IMR-90 (cell line): ENCODE measurements around the gene LRRC9. TPM values are rescaled to one million over a fixed set of nuclear protein-coding genes. Genes with fewer than 3 reads are reported as not detected.

Source experiments
- ATAC-seq: fragments of 200-7000 bp; cut with Tn5 transposase; 2 replicates; pipeline ENCODE4 v1.9.1; 2020; ENCODE audit warnings: low read depth, mild to moderate bottlenecking, moderate library complexity
- BruUV-seq: library from RNA; stranded (reverse); fragments of 400-500 nt; replicated peaks from 2 replicates; lab custom pipeline; 2021; lab: Mats Ljungman, UMichigan
- CTCF ChIA-PET: fragments of 300-600 bp; formaldehyde crosslinking; extraction: SDS; loops from one replicate; lab custom pipeline; 2021; ENCODE audit warnings: antibody characterized with exemption; lab: Yijun Ruan, JAX
- POLR2A ChIA-PET: fragments of 300-600 bp; sonication (Branson Sonifier 250); formaldehyde crosslinking; loops from one replicate; lab custom pipeline; 2022; ENCODE audit warnings: antibody characterized with exemption; ENCODE audit not compliant: unreplicated experiment; lab: Charles Lee
- DNase-seq: peaks from one replicate; pipeline ENCODE4 v3.0.0; 2013
- H2AFZ ChIP-seq: replicated peaks from 2 replicates; pipeline ENCODE3; 2013; ENCODE audit warnings: low read length, mild to moderate bottlenecking; ENCODE audit not compliant: poor library complexity
- H2AK5ac ChIP-seq: 2 replicates; pipeline ENCODE4 v1.6.1; 2013; ENCODE audit warnings: low read depth, low read length, inconsistent platforms
- H2AK9ac ChIP-seq: replicated peaks from 2 replicates; pipeline ENCODE3; 2013; ENCODE audit warnings: mild to moderate bottlenecking, low read depth, low read length, moderate library complexity; ENCODE audit not compliant: poor library complexity
- H2BK120ac ChIP-seq: 2 replicates; pipeline ENCODE4 v1.6.1; 2013; ENCODE audit warnings: low read depth, low read length, inconsistent platforms
- H2BK15ac ChIP-seq: 3 replicates; pipeline ENCODE4 v1.6.1; 2013; ENCODE audit warnings: low read depth, low read length, inconsistent platforms
- H2BK20ac ChIP-seq: 2 replicates; pipeline ENCODE4 v1.6.1; 2013; ENCODE audit warnings: low read depth, mild to moderate bottlenecking, inconsistent platforms, low read length, moderate library complexity
- H2BK5ac ChIP-seq: 2 replicates; pipeline ENCODE4 v1.6.1; 2013; ENCODE audit warnings: mild to moderate bottlenecking, low read depth, low read length, inconsistent platforms; ENCODE audit not compliant: poor library complexity, severe bottlenecking
- H3K14ac ChIP-seq: replicated peaks from 2 replicates; pipeline ENCODE4 v1.6.1; 2013; ENCODE audit warnings: low read depth, low read length, inconsistent platforms
- H3K18ac ChIP-seq: 2 replicates; pipeline ENCODE4 v1.6.1; 2013; ENCODE audit warnings: low read depth, low read length, control low read depth
- H3K23ac ChIP-seq: 2 replicates; pipeline ENCODE4 v1.6.1; 2013; ENCODE audit warnings: low read depth, low read length, inconsistent platforms
- H3K27ac ChIP-seq: 2 replicates; pipeline ENCODE4 v1.5.1; 2013; ENCODE audit warnings: mild to moderate bottlenecking, control low read depth, low read length; ENCODE audit not compliant: insufficient read depth
- H3K27me3 ChIP-seq: 2 replicates; pipeline ENCODE4 v1.6.1; 2013; ENCODE audit warnings: low read length; ENCODE audit not compliant: control insufficient read depth, insufficient read depth
- H3K36me3 ChIP-seq: 2 replicates; pipeline ENCODE4 v1.6.1; 2013; ENCODE audit warnings: low read length, mixed read lengths; ENCODE audit not compliant: control insufficient read depth, insufficient read depth
- H3K4ac ChIP-seq: 2 replicates; pipeline ENCODE4 v1.6.1; 2013; ENCODE audit warnings: low read depth, low read length, inconsistent platforms
- H3K4me1 ChIP-seq: 2 replicates; pipeline ENCODE4 v1.6.1; 2013; ENCODE audit warnings: low read length, mixed read lengths; ENCODE audit not compliant: control insufficient read depth, insufficient read depth
- H3K4me2 ChIP-seq: 2 replicates; pipeline ENCODE4 v1.6.1; 2013; ENCODE audit warnings: low read depth, mild to moderate bottlenecking, control low read depth, low read length, moderate library complexity
- H3K4me3 ChIP-seq: 2 replicates; pipeline ENCODE4 v1.5.1; 2013; ENCODE audit warnings: low read depth, mild to moderate bottlenecking, control low read depth, low read length, moderate library complexity; ENCODE audit not compliant: insufficient read depth
- H3K56ac ChIP-seq: 2 replicates; pipeline ENCODE4 v1.6.1; 2013; ENCODE audit warnings: low read length, inconsistent platforms; ENCODE audit not compliant: insufficient read depth; ENCODE audit errors: extremely low read depth
- H3K79me1 ChIP-seq, 2 experiments: 2 replicates each; pipeline ENCODE4 v1.6.1; 2013; ENCODE audit warnings: low read length in 2 of 2, inconsistent platforms in 1 of 2, low read depth in 1 of 2
- H3K9ac ChIP-seq: 2 replicates; pipeline ENCODE4 v1.6.1; 2013; ENCODE audit warnings: low read depth, low read length, control low read depth
- H3K9me1 ChIP-seq: 2 replicates; pipeline ENCODE4 v1.6.1; 2013; ENCODE audit warnings: low read length, inconsistent platforms; ENCODE audit not compliant: insufficient read depth
- H3K9me3 ChIP-seq: 2 replicates; pipeline ENCODE4 v1.6.1; 2013; ENCODE audit warnings: low read length; ENCODE audit not compliant: control insufficient read depth, insufficient read depth
- H4K20me1 ChIP-seq: 2 replicates; pipeline ENCODE4 v1.6.1; 2013; ENCODE audit warnings: low read length, inconsistent platforms; ENCODE audit not compliant: insufficient read depth
- H4K5ac ChIP-seq: 2 replicates; pipeline ENCODE4 v1.6.1; 2013; ENCODE audit warnings: mild to moderate bottlenecking, low read depth, low read length, control low read depth
- H4K8ac ChIP-seq, 2 experiments: 2 replicates each; pipeline ENCODE4 v1.6.1; 2013; ENCODE audit warnings: low read depth in 2 of 2, low read length in 2 of 2, control low read depth in 1 of 2, inconsistent platforms in 1 of 2
- H4K91ac ChIP-seq: 2 replicates; pipeline ENCODE4 v1.6.1; 2013; ENCODE audit warnings: low read depth, low read length, inconsistent platforms; ENCODE audit not compliant: insufficient read depth
- BHLHE40 ChIP-seq: fragments of 150-350 bp; IDR thresholded peaks from 2 replicates; pipeline ENCODE4 v1.6.1; 2016; ENCODE audit warnings: mild to moderate bottlenecking, low read depth, low read length
- CEBPB ChIP-seq: IDR thresholded peaks from 2 replicates; pipeline ENCODE4 v1.6.1; 2012; ENCODE audit warnings: low read depth, low read length, improper control_type of control experiment
- CTCF ChIP-seq: conservative IDR thresholded peaks from 2 replicates; pipeline ENCODE4 v1.5.1; 2012; ENCODE audit warnings: mild to moderate bottlenecking, low read depth, low read length, improper control_type of control experiment
- FOS ChIP-seq: fragments of 150-350 bp; IDR thresholded peaks from 2 replicates; pipeline ENCODE4 v1.6.1; 2016; ENCODE audit warnings: low read depth, low read length
- MAFK ChIP-seq: IDR thresholded peaks from 2 replicates; pipeline ENCODE4 v1.6.1; 2012; ENCODE audit warnings: low read depth, low read length, improper control_type of control experiment
- MAZ ChIP-seq: IDR thresholded peaks from 2 replicates; pipeline ENCODE4 v1.6.1; 2012; ENCODE audit warnings: low read depth, mild to moderate bottlenecking, low read length, improper control_type of control experiment, moderate library complexity, borderline replicate concordance
- MXI1 ChIP-seq: IDR thresholded peaks from 2 replicates; pipeline ENCODE4 v1.6.1; 2012; ENCODE audit warnings: low read depth, mild to moderate bottlenecking, low read length, moderate library complexity, borderline replicate concordance
- NFE2L2 ChIP-seq: fragments of 150-350 bp; IDR thresholded peaks from 2 replicates; pipeline ENCODE4 v1.6.1; 2016; ENCODE audit warnings: low read depth, mild to moderate bottlenecking, low read length
- POLR2A ChIP-seq: IDR thresholded peaks from 2 replicates; pipeline ENCODE4 v1.6.1; 2012; ENCODE audit warnings: mild to moderate bottlenecking, low read depth, low read length
- RAD21 ChIP-seq: IDR thresholded peaks from 2 replicates; pipeline ENCODE4 v1.6.1; 2012; ENCODE audit warnings: low read length, improper control_type of control experiment
- RCOR1 ChIP-seq: IDR thresholded peaks from 2 replicates; pipeline ENCODE4 v1.6.1; 2012; ENCODE audit warnings: mild to moderate bottlenecking, low read length, improper control_type of control experiment; ENCODE audit not compliant: insufficient replicate concordance
- RFX5 ChIP-seq: IDR thresholded peaks from 2 replicates; pipeline ENCODE4 v1.8.0; 2012; ENCODE audit warnings: low read depth, mild to moderate bottlenecking, low read length, moderate library complexity
- SMC3 ChIP-seq: fragments of 150-350 bp; IDR thresholded peaks from 2 replicates; pipeline ENCODE4 v1.6.1; 2016; ENCODE audit warnings: low read depth, mild to moderate bottlenecking, antibody characterized with exemption, low read length, moderate library complexity
- WGBS, 2 experiments: methylation state at CpG; one replicate each; pipeline versions ENCODE4 v1.1.5 to v1.1.7; 2013; ENCODE audit warnings: missing lambda C conversion rate in 2 of 2; ENCODE audit not compliant: insufficient read length in 1 of 2; ENCODE audit errors: extremely low coverage in 2 of 2; 5-methylcytosine and 5-hydroxymethylcytosine counted together
- dilution Hi-C: fragments of 300-500 bp; cut with HindIII; formaldehyde crosslinking; loops from one replicate; pipeline ENCODE4 v1.14.3; 2018; ENCODE audit warnings: low sequenced_read_pairs; ENCODE audit not compliant: unreplicated experiment
- in situ Hi-C: fragments of 300-500 bp; cut with MboI; formaldehyde crosslinking; loops from 3 replicates; pipeline ENCODE4 v1.14.3; 2019; ENCODE audit warnings: low sequenced_read_pairs, inconsistent platforms, mixed read lengths
- intact Hi-C: fragments of 100-400 bp; cut with micrococcal nuclease; formaldehyde crosslinking; loops from 2 replicates; pipeline ENCODE4 v1.10.0; 2022
- polyA plus RNA-seq, 3 experiments: library from polyadenylated mRNA; depleted of rRNA; stranded (reverse); fragments of >200 nt; gene quantifications; 2 replicates each; pipeline ENCODE4 v1.2.3, GENCODE V29; 2012; ENCODE audit warnings: low replicate concordance in 1 of 3
- total RNA-seq: library from RNA; depleted of rRNA; stranded (reverse); fragments of >200 nt; gene quantifications from 2 replicates; pipeline ENCODE4 v1.2.3, GENCODE V29; 2012
- TF ChIP-seq, protein P1 (sequence below): fragments of 150-350 bp; IDR thresholded peaks from 2 replicates; pipeline ENCODE4 v1.6.1; 2016; ENCODE audit warnings: low read depth, mild to moderate bottlenecking, low read length, moderate library complexity, borderline replicate concordance
- TF ChIP-seq, protein P2 (sequence below): fragments of 150-350 bp; IDR thresholded peaks from 2 replicates; pipeline ENCODE4 v1.6.1; 2017; ENCODE audit warnings: mild to moderate bottlenecking, antibody characterized with exemption, low read length, low read depth

LRRC9 gene
- total and polyA plus RNA-seq, 2 of the 4 experiments (the other 2 are of a cell fraction): not detected

DNA sequence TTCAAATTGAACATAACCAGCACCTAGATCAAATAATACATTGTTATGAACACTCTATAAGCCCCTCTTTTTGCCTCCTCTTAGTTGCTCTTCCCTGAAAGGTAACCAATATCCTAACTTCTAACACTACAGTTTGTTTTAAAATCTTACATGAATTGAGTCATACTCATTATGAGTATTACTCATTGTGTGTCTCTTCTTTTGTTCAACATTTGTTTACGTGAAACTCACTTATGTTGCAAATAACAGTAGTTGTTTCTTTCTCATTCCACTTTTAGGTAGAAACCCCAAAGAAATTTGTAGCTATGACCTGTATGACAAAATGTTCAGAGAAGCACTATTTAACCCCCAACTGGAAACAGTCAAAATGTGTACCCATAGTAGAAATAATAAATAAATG is 6.6 kb downstream of the LRRC9 start:
- H4K8ac ChIP-seq: no peak overlapping the region

More for the DNA sequence above, 6.6 kb downstream of the LRRC9 start:
- no peak overlapping the region for H3K27ac ChIP-seq
- no peaks in the 10 kb centered on the region for H3K9me3 ChIP-seq
- BruUV-seq: no TSS peak
- ATAC-seq (no peak), DNase-seq (no peak)
- H3K27me3 ChIP-seq: peaks cover 2% of the 10 kb centered on the region; the same call in 1 of the 2 replicates
- H2AK9ac ChIP-seq: no peak overlapping the region
- no peak overlapping the region for H3K14ac ChIP-seq
- H2BK120ac ChIP-seq: no peak overlapping the region
- POLR2A ChIA-PET: no interaction called here
- dilution Hi-C loops (no loop called here), intact Hi-C loops (no loop called here), in situ Hi-C loops (no loop called here)
- no peak overlapping the region for H3K4ac ChIP-seq
- H3K4me3 ChIP-seq: no peak overlapping the region
- H4K20me1 ChIP-seq: no peaks in the 10 kb centered on the region
- H2BK5ac ChIP-seq: no peak overlapping the region
- no peak overlapping the region for H2BK20ac ChIP-seq
- H2AFZ ChIP-seq: no peak overlapping the region
- no peak overlapping the region for H3K18ac ChIP-seq
- no peak overlapping the region for H3K4me2 ChIP-seq
- H3K79me1 ChIP-seq: no peaks in the 10 kb centered on the region
- no peak overlapping the region for H4K5ac ChIP-seq
- no peak overlapping the region for H3K9ac ChIP-seq
- no peak overlapping the region for H2BK15ac ChIP-seq
- H2AK5ac ChIP-seq: no peak overlapping the region
- CTCF ChIA-PET: no interaction called here
- no CpG with 5 or more reads among the region's 1 CpG for WGBS, 2 experiments
- H4K91ac ChIP-seq: no peak overlapping the region
- no peaks in the 10 kb centered on the region for H3K9me1 ChIP-seq
- H3K23ac ChIP-seq: no peak overlapping the region
- no peaks in the 10 kb centered on the region for H3K4me1 ChIP-seq
- TF ChIP-seq, protein P1, sequence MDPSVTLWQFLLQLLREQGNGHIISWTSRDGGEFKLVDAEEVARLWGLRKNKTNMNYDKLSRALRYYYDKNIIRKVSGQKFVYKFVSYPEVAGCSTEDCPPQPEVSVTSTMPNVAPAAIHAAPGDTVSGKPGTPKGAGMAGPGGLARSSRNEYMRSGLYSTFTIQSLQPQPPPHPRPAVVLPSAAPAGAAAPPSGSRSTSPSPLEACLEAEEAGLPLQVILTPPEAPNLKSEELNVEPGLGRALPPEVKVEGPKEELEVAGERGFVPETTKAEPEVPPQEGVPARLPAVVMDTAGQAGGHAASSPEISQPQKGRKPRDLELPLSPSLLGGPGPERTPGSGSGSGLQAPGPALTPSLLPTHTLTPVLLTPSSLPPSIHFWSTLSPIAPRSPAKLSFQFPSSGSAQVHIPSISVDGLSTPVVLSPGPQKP: no peak
- TF ChIP-seq NFE2L2 (no peak), CEBPB (no peak), BHLHE40 (no peak), POLR2A (no peak), MAFK (no peak), FOS (no peak), RAD21 (no peak), SMC3 (no peak), RFX5 (no peak), MAZ (no peak), MXI1 (no peak), CTCF (no peak), RCOR1 (no peak)
- TF ChIP-seq, protein P2, sequence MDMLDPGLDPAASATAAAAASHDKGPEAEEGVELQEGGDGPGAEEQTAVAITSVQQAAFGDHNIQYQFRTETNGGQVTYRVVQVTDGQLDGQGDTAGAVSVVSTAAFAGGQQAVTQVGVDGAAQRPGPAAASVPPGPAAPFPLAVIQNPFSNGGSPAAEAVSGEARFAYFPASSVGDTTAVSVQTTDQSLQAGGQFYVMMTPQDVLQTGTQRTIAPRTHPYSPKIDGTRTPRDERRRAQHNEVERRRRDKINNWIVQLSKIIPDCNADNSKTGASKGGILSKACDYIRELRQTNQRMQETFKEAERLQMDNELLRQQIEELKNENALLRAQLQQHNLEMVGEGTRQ: no peak
- H3K56ac ChIP-seq: no peak overlapping the region
- no peaks in the 10 kb centered on the region for H3K36me3 ChIP-seq
